ENCODE data around the gene RHOB.

GRCh38 chr2:20433249-20433648 lies 13.6 kb upstream of the RHOB start:
- TF ChIP-seq GATA1 (IDR thresholded peaks at IDR 0.05; ENCODE audit: low read depth, low read length): no peak
- no peak for TF ChIP-seq POLR2A (IDR thresholded peaks at IDR 0.05; ENCODE audit: low read length)
